HG03469 (cell line): ENCODE data around the gene GAS2L2.

Experiments used
- ATAC-seq: cut with Tn5 transposase; IDR thresholded peaks from one replicate; pipeline ENCODE4 v1.9.1; 2021; ENCODE audit warnings: mild to moderate bottlenecking, moderate library complexity, moderate number of reproducible peaks; ENCODE audit not compliant: unreplicated experiment

Gene GAS2L2

DNA sequence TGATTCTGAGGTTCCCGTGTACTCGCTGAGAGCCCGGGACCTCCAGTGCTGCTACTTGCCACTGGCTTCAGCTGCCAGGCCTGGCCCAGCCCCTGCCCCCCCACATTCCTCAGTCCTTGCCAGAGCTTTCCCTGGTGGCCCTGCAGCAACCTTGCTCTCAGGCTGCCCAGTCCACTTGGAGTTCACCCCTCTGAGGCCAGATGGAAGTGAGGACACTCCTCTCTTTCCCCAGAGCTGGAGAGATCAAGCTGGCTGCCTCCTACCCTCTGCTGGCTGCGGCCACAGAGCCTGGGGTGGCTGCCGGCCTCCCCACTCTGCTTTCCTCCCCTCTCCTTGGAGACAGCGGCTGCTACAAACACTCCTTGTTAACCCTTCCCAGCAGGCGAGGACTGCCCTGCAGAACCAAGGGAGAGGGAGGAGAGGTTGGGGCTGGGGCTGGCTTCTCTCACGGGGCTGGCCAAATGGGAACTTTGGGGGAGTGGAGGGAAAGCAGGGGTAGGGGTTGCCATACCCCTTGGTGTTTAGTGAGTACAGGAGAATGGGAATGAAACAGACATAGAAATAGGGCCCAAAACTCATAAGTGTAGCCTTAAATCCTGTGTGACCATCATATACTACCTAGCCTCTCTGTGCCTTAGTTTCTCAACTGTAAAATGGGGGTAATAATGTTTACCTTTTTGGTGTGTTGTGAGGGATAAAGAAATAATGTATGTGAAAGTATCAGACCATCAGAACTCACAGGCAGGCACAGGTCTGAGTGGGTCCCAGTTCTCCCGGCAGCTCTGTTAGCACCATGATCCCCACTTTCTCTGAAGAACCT is at the start of gene GAS2L2:
Gene GAS2L2, minus strand, starts transcription at position 295 of the 820 bp plus-strand sequence. CDS start 389 bp downstream, outside the sequence.
- no peak for ATAC-seq

DNA sequence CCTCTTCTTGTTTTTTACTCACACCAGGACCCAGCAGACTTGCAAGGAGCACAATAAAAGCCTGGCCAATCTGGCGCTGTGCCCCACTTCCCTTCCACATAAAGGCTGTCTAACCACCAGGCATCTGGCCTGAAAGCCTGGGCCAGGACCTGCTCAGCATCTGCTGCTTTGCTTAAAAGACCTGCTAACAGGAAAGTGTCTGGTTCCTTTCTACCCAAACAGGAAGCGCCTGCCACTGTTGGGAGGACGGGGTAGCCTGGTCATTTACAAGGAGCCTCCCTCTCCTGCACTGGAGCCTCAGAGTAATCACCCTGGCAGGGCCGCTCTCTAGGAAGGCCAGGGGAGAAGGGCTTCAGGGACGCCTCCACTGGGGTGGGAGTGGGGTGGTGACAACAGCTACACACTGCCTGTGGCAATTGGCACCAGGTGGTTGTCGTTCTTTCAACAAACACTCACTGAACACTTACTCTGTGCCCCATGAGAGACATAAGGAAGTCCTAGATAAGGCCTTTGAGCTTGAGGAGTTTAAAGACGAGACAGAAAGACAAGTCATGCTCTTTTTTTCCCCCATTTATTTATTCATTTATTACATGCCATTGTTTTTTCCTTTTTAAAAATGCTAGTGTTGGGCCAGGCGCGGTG is 48.7 kb upstream of the GAS2L2 start:
- ATAC-seq = no peak

DNA sequence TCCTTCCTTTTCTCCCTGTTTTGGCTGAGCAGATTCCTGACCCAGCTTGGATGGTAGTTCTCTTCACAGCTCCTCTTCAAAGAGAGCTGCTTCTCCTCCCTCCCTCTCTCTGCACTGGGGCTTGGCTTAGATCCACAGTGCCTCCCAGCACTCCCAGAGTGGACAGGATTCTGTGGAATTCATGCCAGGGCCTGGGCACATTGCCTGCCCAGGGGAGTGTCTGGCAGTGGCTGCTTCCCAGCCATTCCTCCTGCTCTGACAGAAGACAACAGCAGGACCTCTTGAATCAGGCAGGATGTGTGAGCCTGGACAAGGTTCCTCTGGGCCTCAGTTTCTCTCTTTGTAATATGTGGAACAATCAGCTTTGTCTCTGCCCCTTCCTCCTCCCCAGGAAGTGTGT is 46.9 kb upstream of the GAS2L2 start:
- ATAC-seq = no peak

DNA sequence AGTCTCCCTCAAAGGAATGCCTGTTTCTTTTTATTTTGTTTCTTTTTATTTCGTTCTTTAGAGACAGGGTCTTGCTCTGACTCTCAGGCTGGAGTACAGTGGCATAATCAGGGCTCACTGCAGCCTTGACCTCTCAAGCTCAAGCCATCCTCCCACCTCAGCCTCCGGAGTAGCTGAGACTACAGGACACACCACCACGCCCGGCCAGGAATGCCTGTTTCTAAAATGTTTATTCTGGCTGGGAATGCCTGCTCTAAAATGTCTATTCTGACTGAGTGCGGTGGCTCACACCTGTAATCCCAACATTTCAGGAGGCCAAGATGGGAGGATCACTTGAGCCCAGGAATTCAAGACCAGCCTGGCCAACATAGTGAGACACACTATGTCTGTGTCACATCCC is 44.9 kb upstream of the GAS2L2 start:
- no peak for ATAC-seq

DNA sequence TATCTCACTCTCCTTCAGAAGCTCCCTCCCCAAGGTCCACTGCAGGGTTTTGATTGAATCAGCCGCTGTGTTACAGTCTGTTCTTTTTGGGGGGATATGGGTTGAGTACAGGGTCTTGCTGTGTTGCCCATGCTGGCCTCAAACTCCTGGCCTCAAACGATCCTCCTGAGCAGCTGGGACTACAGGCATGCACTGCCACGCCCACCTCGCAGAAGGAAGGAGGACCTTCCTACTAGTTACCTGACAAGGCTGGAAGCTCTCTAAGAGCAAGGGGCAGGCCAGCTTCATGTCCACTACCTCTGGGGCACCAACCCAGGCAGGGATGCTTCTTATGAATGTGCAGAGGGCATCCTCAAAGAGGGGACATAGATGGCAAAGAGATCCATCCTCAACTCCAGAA is 44.3 kb upstream of the GAS2L2 start:
- no peak for ATAC-seq

DNA sequence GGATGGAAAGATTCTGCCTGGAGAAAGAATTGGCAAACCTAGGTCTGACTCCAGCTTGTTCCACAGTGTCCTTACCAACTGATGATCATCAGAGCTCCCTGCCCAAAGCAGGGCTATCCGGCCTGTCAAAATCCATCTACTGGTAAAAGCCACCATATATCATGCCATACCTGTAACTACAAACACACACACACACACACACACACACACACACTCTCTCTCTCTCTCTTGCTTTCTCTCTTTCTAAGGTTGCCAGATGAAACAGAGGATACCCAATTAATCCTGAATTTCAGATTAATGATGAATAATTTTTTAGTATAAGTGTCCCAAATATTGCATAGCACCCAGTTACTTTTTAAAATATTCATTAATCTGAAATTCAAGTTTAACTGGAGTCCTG is 43.9 kb upstream of the GAS2L2 start:
- no peak for ATAC-seq

DNA sequence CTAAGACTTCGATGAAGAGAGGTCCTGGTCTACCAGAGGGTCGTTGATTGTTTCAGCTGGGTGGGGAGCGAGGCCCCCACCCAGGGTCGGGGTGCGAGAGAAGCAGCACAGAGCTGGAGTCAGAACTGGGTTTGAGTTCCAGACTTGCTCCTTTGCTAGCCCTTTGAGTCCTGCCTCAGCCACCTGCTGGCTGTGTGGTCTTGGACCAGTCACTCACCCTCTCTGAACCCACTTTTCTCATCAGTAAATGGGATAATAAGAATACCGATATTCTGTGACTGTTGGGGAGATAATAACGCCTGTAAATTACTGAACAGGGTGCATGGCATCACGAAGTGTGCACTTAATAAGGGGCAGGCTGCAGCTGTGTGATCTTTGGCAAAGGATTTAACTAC is 42.8 kb upstream of the GAS2L2 start:
- no peak for ATAC-seq

GRCh38 chr17:35795007-35795870 is 42.2 kb upstream of the GAS2L2 start, which contains the start of gene MMP28:
Gene MMP28, minus strand, starts transcription at chr17:35795641. Its CDS starts 264 bp downstream, at chr17:35795377.
- no peak for ATAC-seq

GRCh38 chr17:35793257-35793656 is 40.2 kb upstream of the GAS2L2 start:
- ATAC-seq = no peak

GRCh38 chr17:35791681-35792350 is 38.8 kb upstream of the GAS2L2 start:
- no peak for ATAC-seq

DNA sequence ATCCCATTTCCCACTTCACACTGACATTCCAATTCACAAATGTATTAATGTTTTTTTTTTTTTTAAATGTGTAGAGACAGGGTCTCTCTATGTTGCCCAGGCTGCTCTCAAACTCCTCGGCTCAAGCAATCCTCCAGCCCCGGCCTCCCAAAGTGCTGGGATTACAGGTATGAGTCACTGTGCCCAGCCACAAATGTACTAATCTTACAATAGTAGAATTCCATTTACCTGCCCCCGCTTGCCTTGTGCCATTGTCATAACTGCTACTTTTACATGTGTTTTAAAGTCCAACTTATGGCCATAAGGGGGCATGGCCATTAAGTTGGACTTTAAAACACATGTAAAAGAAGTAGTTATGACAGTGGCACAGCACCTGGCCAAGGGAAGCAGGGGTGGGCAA is 37.8 kb upstream of the GAS2L2 start:
- ATAC-seq = no peak

GRCh38 chr17:35788477-35789368 is 35.7 kb upstream of the GAS2L2 start:
- ATAC-seq = no peak

DNA sequence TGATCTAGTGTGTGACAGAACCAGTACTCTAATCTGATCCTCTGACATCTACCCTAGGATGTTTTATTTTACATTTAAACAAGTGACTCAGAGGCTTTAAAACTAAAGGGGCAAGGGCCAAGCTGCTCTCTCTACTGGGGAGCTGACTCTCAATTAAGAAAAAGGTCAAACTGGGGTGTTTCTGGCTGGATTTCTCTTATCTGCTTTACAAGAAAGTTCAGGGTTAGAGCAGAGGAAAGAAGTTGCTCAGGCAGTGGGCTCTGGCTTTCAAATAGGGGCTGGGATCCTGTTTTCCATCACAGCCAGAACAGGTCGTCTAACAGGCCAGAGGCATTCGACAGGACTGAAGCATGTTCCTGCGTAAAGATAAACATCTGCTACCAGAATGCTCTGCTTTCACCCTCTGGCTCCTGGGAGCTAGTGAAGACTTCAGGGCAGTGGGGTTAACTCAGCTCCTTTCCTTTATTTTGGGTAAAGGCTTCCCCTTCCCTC is 33.9 kb upstream of the GAS2L2 start:
- no peak for ATAC-seq

DNA sequence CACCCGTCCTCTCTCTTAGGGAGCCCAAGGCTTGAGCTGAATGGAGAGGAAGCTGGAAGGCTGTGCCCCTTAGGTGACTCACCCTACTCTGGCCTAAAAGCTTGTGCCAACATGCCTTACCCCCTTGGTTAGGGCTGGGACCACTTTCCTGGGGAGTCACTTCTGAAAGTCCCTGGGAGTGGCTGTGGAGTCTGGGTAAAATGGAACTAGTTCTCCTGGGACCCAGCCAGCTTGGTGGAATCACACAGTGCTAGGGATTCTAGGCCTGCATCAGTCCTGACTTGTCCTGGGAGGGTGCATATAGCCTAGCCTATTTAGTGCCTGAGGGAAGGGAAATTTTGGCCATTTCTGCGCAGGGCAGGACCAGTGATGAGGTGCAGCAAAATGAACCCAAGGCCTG is 31.9 kb upstream of the GAS2L2 start:
- ATAC-seq = no peak

GRCh38 chr17:35780950-35781349 is 27.9 kb upstream of the GAS2L2 start:
- no peak for ATAC-seq

GRCh38 chr17:35778641-35779196 is 25.7 kb upstream of the GAS2L2 start:
- ATAC-seq = no peak

- no peak for ATAC-seq
Measured at GRCh38 chr17:35775583-35775982, 22.5 kb upstream of the GAS2L2 start.

DNA sequence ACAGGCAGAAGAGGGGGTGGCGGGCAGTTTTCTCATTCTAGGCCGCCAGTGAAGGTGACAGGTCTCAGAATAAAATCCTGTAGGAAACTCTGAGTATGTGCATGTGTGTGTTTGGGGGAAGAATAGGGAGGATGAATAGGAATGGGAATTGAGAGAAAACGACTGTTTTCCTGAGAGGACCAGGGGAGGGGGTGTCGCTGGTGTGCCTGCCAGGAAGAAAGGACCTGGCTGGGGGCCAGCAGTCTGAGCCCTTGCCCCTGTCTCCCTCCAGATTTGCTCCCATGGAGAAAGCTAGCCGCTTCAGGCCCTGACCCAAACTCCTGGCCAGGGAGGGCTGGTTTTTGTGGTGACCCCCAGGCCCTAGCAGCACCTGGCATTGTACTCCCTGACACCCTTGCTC is 22.0 kb upstream of the GAS2L2 start:
- ATAC-seq = no peak

- ATAC-seq = no peak
Measured at GRCh38 chr17:35774499-35774898, 21.5 kb upstream of the GAS2L2 start.
